Posterior cingulate gyrus (tissue), 11 donors: ENCODE results near the gene SLC25A2.
"Not testable (repeated sequence)": the region's sequence is repeated elsewhere in the genome, so short reads cannot be mapped to it uniquely, and the experiment has no call there.

ENCODE experiments used
- DNase-seq, 10 donors: peaks; one replicate each; pipeline versions ENCODE4 v3.0.0 to v3.0.0-alpha.2; 2020 to 2021; ENCODE audit warnings: mixed read lengths in 3 of 10
- intact Hi-C: fragments of 100-400 bp; cut with DNase I; formaldehyde crosslinking; loops from one replicate; pipeline ENCODE4 v1.15.1; 2023

SLC25A2 gene

GRCh38 chr5:141319202-141319601 lies 15.4 kb upstream of the SLC25A2 start:
- no peak for DNase-seq
- intact Hi-C loops, result no loop called here

- DNase-seq, intact Hi-C loops: not testable (repeated sequence)
These were observed 13.1 kb upstream of the SLC25A2 start for GRCh38 chr5:141316963-141317362.

GRCh38 chr5:141313711-141314110 lies 9.9 kb upstream of the SLC25A2 start:
- intact Hi-C loops, result no loop called here
- DNase-seq, result no peak

- intact Hi-C loops, result no loop called here
- DNase-seq, result no peak
These were observed 2.8 kb upstream of the SLC25A2 start for GRCh38 chr5:141306630-141307029.

- DNase-seq, result no peak
- intact Hi-C loops, result no loop called here
These were observed 5.5 kb downstream of the SLC25A2 start for GRCh38 chr5:141298376-141298775.

- no peak for DNase-seq
- intact Hi-C loops, result no loop called here
These were observed 30.9 kb downstream of the SLC25A2 start for GRCh38 chr5:141272906-141273305.

GRCh38 chr5:141269195-141269594 lies 34.7 kb downstream of the SLC25A2 start:
- DNase-seq, result no peak
- intact Hi-C loops, result no loop called here

- DNase-seq, result no peak
- intact Hi-C loops, result no loop called here
These were observed 42.7 kb downstream of the SLC25A2 start for GRCh38 chr5:141261238-141261546.

- no peak for DNase-seq
- intact Hi-C loops, result no loop called here
These were observed 43.2 kb downstream of the SLC25A2 start for GRCh38 chr5:141260458-141261237.

- intact Hi-C loops, result no loop called here
- no peak for DNase-seq
These were observed 44.9 kb downstream of the SLC25A2 start for GRCh38 chr5:141258948-141259347.

- no peak for DNase-seq
- intact Hi-C loops, result no loop called here
These were observed 45.4 kb downstream of the SLC25A2 start for GRCh38 chr5:141258464-141258863.
